Activated CD4-positive, alpha-beta T cell treated with anti-CD3 and anti-CD28 coated beads for 36 hours (primary cell): ENCODE results near the gene LINC01488. TPM values are rescaled to one million over a fixed set of nuclear protein-coding genes. Genes with fewer than 3 reads are reported as not detected.

Source experiments
- ATAC-seq: fragments of 200-7000 bp; cut with Tn5 transposase; one replicate; pipeline ENCODE4 v1.10.0; 2021; ENCODE audit warnings: mild to moderate bottlenecking, moderate library complexity
- CTCF ChIA-PET: fragments of 350-600 bp; sonication (Branson Sonifier 250); formaldehyde crosslinking; loops from one replicate; lab custom pipeline; 2021; ENCODE audit warnings: antibody characterized with exemption; lab: Charles Lee
- POLR2A ChIA-PET: fragments of 350-600 bp; sonication (Branson Sonifier 250); formaldehyde crosslinking; loops from one replicate; lab custom pipeline; 2021; ENCODE audit warnings: antibody characterized with exemption, inconsistent platforms; lab: Charles Lee
- DNase-seq: peaks from one replicate; pipeline ENCODE4 v3.0.0-alpha.2; 2020
- H3K27ac Mint-ChIP-seq: one replicate; pipeline ENCODE4 v1.8.0; 2021; ENCODE audit warnings: mixed read lengths
- H3K27me3 Mint-ChIP-seq: one replicate; pipeline ENCODE4 v1.8.0; 2021; ENCODE audit warnings: mixed read lengths
- H3K36me3 Mint-ChIP-seq: one replicate; pipeline ENCODE4 v1.8.0; 2021; ENCODE audit warnings: low read depth, mixed read lengths
- H3K4me1 Mint-ChIP-seq: one replicate; pipeline ENCODE4 v1.8.0; 2021; ENCODE audit warnings: mixed read lengths
- H3K4me3 Mint-ChIP-seq: one replicate; pipeline ENCODE4 v1.8.0; 2021; ENCODE audit warnings: mild to moderate bottlenecking, moderate library complexity, mixed read lengths
- H3K9me3 Mint-ChIP-seq: one replicate; pipeline ENCODE4 v1.8.0; 2021; ENCODE audit warnings: low read depth, mixed read lengths
- intact Hi-C, 2 experiments: fragments of 100-400 bp; cut with DNase I in 1 of 2; cut with micrococcal nuclease in 1 of 2; formaldehyde crosslinking; loops; one replicate each; pipeline versions ENCODE4 v1.14.2 to v1.15.1; 2022 to 2024; cut with DNase I, micrococcal nuclease
- total RNA-seq, 2 experiments: library from RNA; stranded (reverse); gene quantifications; one replicate each; pipeline ENCODE4 v1.2.3, GENCODE V29; 2021

Gene LINC01488
- total RNA-seq: not detected

DNA sequence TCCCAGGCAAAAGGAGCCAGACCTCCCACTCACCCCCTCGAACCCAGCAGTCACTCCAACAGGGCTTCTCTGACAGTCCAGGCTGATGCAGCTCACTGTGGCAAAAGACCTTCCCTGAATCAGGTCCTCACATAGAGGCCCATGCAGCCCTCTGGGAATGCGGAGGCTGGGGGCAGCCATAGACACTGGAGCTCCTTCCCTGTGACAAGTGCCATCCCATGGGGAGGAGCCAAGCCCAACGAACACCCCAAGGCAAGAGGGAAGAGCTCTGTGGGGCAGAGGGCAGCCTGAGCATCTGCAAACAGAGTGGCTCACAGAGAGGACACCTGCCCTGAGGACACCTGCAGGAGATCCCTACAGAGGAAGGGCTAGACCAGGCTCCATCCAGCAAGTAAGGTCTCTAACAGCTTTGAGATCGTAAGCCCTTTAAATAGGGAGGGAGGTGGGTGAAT is at the start of gene LINC01488:
TSS of gene LINC01488 (plus strand) at position 271 of the 452 bp plus-strand sequence.
- H3K36me3 Mint-ChIP-seq: no peaks in the 10 kb centered on the region
- DNase-seq: no peak
- no peak for ATAC-seq
- POLR2A ChIA-PET: no interaction called here
- CTCF ChIA-PET: no interaction called here
- H3K4me3 Mint-ChIP-seq: no peak within 1 kb of the TSS
- no peaks in the 10 kb centered on the region for H3K9me3 Mint-ChIP-seq
- intact Hi-C loops: no loop called here
- H3K27ac Mint-ChIP-seq: no peak within 1 kb of the TSS
- H3K27me3 Mint-ChIP-seq: no peaks in the 10 kb centered on the region
- H3K4me1 Mint-ChIP-seq: no peaks in the 10 kb centered on the region

DNA sequence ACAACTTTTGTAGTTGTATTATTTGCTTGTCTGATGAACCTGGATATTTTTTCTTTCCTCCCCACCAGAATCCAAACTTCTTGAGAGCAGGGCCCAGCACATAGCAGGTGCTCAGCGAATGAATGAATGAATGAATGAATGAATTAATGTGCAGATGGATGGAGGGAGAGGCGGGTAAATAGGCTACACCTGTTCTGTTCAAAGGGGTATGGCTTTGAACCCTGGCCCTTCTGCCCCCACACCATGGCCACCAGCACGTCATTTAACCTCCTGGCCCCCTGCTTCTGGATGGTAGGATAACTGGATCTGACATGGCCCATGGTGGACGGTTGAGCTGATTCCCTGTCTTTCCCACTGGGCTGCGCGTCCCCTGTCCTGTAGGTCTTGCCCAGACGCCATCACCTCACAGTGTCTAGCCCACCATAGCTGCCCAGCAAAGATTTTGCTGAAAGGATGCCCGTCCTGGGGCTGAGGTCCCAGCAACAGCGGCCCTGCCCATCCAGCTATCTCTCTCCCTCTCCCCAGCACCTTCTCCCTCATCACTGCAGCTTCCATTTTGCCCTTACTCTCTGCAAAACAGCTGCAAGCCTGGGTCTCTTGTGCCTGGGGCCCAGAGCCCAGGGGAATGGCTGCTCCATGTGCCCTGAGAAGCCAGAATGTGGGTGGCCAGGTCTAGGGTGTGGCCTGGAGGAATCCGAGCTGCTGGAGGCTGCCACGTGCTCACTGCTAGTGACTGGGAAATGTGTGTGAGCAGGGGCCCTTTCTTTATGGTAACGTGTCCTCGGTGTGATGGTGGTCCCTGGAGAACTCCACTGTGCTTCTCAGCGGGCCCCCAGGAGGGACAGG is 49.3 kb upstream of the LINC01488 start:
- POLR2A ChIA-PET: no interaction called here
- no peak overlapping the region for H3K4me3 Mint-ChIP-seq
- DNase-seq: no peak
- no peak overlapping the region for H3K27ac Mint-ChIP-seq
- no peaks in the 10 kb centered on the region for H3K9me3 Mint-ChIP-seq
- CTCF ChIA-PET: interaction anchor here (0.6 kb wide), 1 partner anchor 16 kb away, joined by 3 read pairs; no protein-coding TSS in a partner anchor
- H3K27me3 Mint-ChIP-seq: peaks cover 11% of the 10 kb centered on the region
- no peaks in the 10 kb centered on the region for H3K4me1 Mint-ChIP-seq
- ATAC-seq: no peak
- no peaks in the 10 kb centered on the region for H3K36me3 Mint-ChIP-seq
- intact Hi-C loops: no loop called here

DNA sequence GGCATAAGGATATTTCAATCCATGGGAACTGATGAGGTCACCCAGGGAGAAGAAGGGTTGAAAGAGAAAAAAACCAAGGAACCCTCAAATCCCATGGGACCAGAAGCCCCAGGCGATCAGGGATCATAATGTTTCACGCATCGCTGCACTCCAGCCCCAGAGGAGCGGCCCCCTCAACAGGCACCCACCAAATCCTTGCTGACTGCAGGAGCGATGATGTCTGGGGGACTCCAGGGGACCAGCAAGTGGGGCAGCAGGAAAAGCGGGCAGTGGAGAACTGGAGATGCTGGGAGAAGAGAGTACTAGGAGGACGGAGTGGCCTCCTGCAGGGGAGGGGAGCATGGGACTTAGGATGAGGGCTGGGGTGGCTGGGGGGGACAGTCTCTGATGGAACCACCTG is 47.7 kb upstream of the LINC01488 start:
- ATAC-seq: no peak
- Mint-ChIP-seq H3K36me3 (no peaks in the 10 kb centered on the region), H3K27ac (no peak overlapping the region), H3K27me3 (peaks cover 11% of the 10 kb centered on the region), H3K9me3 (no peaks in the 10 kb centered on the region), H3K4me1 (no peaks in the 10 kb centered on the region), H3K4me3 (no peak overlapping the region)
- intact Hi-C loops: no loop called here
- CTCF ChIA-PET: no interaction called here
- POLR2A ChIA-PET: no interaction called here
- no peak for DNase-seq

GRCh38 chr11:69434471-69434931 is 47.0 kb upstream of the LINC01488 start:
- intact Hi-C loops: no loop called here
- Mint-ChIP-seq H3K36me3 (no peaks in the 10 kb centered on the region), H3K4me1 (no peaks in the 10 kb centered on the region), H3K27me3 (peaks cover 11% of the 10 kb centered on the region), H3K27ac (no peak overlapping the region), H3K4me3 (no peak overlapping the region), H3K9me3 (no peaks in the 10 kb centered on the region)
- ChIA-PET POLR2A (no interaction called here), CTCF (no interaction called here)
- DNase-seq (no peak), ATAC-seq (no peak)

- DNase-seq (no peak), ATAC-seq (no peak)
- no peaks in the 10 kb centered on the region for H3K9me3 Mint-ChIP-seq
- no peaks in the 10 kb centered on the region for H3K36me3 Mint-ChIP-seq
- no peaks in the 10 kb centered on the region for H3K4me1 Mint-ChIP-seq
- ChIA-PET POLR2A (no interaction called here), CTCF (no interaction called here)
- intact Hi-C loops: no loop called here
- no peak overlapping the region for H3K4me3 Mint-ChIP-seq
- peaks cover 13% of the 10 kb centered on the region for H3K27me3 Mint-ChIP-seq
- no peak overlapping the region for H3K27ac Mint-ChIP-seq
Measured at GRCh38 chr11:69435161-69435986, 46.1 kb upstream of the LINC01488 start.

DNA sequence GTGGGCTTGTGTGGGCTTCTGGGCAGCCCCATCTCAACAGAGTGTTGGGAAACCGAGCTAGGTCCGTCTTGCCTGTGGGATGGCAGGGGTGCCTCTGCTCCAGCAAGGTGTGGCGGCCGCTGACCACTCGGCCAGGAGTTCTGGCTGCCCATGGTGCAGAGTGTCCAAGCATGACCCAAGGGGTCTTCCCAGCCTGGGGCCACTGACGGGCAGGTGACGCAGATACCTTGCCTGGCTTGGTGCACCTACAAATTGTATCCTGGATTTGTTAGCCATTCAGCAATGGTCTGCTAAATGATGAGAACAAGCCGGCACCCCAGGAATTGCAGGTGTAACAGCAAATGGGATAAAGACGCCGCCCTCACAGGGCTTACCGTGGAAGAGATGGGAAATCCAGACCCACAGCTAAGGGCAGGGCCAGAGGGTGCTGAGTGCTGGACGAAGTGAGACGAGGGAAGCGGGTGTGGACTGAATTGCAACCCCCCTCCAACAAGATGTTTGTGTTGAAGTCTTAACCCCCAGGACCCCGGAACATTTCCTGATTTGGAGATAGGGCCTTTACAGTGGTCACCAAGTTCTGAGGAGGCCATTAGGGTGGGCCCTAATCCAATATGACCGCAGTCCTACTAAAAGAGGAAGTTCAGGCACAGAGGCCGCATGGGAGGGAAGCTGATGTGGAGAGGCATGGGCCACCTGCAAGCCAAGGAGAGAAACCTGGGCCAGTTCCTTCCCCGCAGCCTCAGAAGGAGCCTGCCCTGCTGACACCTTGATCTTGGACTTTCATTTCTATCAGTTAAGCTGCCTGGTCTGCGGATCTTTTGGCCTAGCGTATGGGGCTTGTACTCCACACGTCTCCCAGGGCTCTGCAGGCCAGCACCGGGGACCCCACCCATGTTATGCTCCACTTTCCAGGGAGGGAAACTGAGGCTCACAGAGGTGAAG is 45.2 kb upstream of the LINC01488 start:
- Mint-ChIP-seq H3K9me3 (no peaks in the 10 kb centered on the region), H3K27ac (no peak overlapping the region), H3K36me3 (no peaks in the 10 kb centered on the region), H3K4me3 (no peak overlapping the region), H3K27me3 (peaks cover 13% of the 10 kb centered on the region), H3K4me1 (no peaks in the 10 kb centered on the region)
- ATAC-seq (no peak), DNase-seq (no peak)
- ChIA-PET POLR2A (no interaction called here), CTCF (no interaction called here)
- intact Hi-C loops: no loop called here

DNA sequence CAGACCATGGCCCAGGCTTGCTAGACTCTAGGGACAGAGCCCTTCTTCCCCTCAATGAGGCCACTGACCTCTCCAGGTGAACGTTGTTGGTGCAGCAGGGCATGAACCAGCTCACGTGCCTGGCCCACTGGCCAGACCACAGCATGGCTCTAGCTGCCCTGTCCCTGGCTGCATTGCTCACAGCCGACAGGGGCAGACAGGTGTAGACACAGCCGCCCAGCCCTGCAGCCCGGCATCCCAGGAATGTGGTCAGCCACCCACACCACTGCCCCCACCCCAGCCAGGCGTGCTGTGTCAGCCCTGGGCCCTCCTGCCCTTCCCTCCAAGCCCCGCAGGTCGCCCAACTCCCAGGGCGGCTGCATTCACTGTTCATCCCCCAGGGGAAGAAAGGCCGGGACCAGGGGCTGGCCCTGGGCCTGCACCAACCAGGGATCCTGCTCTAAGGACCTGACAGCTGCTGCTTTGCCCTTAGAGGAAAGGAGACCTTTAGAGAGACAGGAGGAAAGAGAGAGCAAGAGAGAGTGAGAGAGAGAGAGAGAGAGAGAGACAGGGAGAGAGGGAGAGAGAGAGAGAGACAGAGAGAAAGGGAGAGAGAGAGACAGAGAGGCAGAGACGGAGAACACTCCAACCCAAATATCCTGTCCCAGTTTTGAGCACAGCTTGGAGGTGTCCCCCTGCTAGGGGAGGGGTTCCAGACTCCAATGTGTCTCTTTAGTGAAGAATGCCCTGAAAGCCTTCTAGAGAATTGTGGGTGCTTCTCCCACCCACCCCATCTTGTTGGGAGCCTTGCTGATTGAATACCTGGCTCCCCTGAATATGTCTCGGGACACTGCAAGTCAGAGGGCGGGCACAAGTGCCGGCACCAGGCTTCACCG is 44.2 kb upstream of the LINC01488 start:
- Mint-ChIP-seq H3K36me3 (no peaks in the 10 kb centered on the region), H3K4me3 (no peak overlapping the region), H3K4me1 (no peaks in the 10 kb centered on the region), H3K27ac (no peak overlapping the region), H3K27me3 (peaks cover 11% of the 10 kb centered on the region), H3K9me3 (no peaks in the 10 kb centered on the region)
- ATAC-seq (no peak), DNase-seq (no peak)
- ChIA-PET CTCF (no interaction called here), POLR2A (no interaction called here)
- intact Hi-C loops: no loop called here

- Mint-ChIP-seq H3K4me3 (no peak overlapping the region), H3K4me1 (no peaks in the 10 kb centered on the region), H3K27me3 (peaks cover 11% of the 10 kb centered on the region), H3K27ac (no peak overlapping the region), H3K36me3 (no peaks in the 10 kb centered on the region), H3K9me3 (no peaks in the 10 kb centered on the region)
- no peak for DNase-seq
- intact Hi-C loops: no loop called here
- POLR2A ChIA-PET: no interaction called here
- no peak for ATAC-seq
- CTCF ChIA-PET: no interaction called here
Measured at GRCh38 chr11:69437876-69438205, 43.6 kb upstream of the LINC01488 start.

- no peak for ATAC-seq
- H3K9me3 Mint-ChIP-seq: no peaks in the 10 kb centered on the region
- H3K27me3 Mint-ChIP-seq: peaks cover 8% of the 10 kb centered on the region
- H3K36me3 Mint-ChIP-seq: no peaks in the 10 kb centered on the region
- CTCF ChIA-PET: no interaction called here
- DNase-seq: no peak
- POLR2A ChIA-PET: no interaction called here
- H3K27ac Mint-ChIP-seq: no peak overlapping the region
- H3K4me1 Mint-ChIP-seq: peaks cover 4% of the 10 kb centered on the region
- H3K4me3 Mint-ChIP-seq: no peak overlapping the region
- intact Hi-C loops: no loop called here
Measured at GRCh38 chr11:69438286-69438920, 43.1 kb upstream of the LINC01488 start.

DNA sequence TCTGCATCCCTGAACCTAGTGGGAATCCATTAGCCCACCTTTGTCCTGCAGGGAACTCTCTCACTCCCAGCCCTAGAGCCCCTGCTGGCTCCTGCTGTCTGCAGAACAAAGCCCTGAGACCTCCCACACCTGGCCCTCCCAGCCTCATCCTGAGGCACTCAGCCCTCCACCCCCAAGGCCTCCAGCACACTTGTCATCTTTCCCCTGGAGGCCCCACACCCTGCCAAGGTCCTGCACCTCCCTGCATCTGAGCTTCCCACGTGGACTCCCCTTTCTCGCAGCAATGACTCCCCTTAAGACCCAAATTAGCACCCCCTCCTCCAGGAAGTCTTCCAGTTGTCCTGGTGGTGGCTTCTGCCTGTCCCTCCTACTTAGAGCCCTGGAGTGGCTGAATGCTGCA is 42.3 kb upstream of the LINC01488 start:
- no peaks in the 10 kb centered on the region for H3K36me3 Mint-ChIP-seq
- ChIA-PET POLR2A (no interaction called here), CTCF (no interaction called here)
- H3K4me1 Mint-ChIP-seq: peaks cover 11% of the 10 kb centered on the region
- no peaks in the 10 kb centered on the region for H3K9me3 Mint-ChIP-seq
- intact Hi-C loops: no loop called here
- ATAC-seq (no peak), DNase-seq (no peak)
- no peak overlapping the region for H3K4me3 Mint-ChIP-seq
- H3K27ac Mint-ChIP-seq: no peak overlapping the region
- H3K27me3 Mint-ChIP-seq: peaks cover 9% of the 10 kb centered on the region
